ENCODE data around the gene BABAM2.

DNA sequence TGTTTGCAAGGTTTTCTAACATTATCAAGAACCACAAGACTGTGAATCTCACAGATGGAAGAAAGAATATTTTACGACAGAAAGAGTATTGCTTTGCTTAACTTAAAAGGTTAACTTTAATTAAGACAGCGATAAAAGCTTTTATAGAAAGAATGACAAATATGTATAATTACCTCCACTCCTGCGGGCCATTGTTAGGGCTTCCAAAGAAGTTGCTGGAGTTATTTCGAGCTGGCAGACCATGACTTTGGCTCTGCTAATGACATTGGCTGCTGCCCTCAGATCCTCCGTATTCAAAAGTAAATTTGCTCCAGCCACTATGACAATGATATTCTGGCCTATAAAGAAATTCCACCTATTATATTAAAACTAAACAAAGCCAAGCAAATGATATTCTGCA is 47.6 kb upstream of the BABAM2 start:
- TF ChIP-seq, protein P1, sequence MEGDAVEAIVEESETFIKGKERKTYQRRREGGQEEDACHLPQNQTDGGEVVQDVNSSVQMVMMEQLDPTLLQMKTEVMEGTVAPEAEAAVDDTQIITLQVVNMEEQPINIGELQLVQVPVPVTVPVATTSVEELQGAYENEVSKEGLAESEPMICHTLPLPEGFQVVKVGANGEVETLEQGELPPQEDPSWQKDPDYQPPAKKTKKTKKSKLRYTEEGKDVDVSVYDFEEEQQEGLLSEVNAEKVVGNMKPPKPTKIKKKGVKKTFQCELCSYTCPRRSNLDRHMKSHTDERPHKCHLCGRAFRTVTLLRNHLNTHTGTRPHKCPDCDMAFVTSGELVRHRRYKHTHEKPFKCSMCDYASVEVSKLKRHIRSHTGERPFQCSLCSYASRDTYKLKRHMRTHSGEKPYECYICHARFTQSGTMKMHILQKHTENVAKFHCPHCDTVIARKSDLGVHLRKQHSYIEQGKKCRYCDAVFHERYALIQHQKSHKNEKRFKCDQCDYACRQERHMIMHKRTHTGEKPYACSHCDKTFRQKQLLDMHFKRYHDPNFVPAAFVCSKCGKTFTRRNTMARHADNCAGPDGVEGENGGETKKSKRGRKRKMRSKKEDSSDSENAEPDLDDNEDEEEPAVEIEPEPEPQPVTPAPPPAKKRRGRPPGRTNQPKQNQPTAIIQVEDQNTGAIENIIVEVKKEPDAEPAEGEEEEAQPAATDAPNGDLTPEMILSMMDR (IDR thresholded peaks at IDR 0.05; ENCODE audit: poor library complexity), result no peak
- TF ChIP-seq EZH2phosphoT487 (IDR thresholded peaks at IDR 0.05; ENCODE audit: low read depth, severe bottlenecking, unreplicated experiment) (no peak), EZH2 (IDR thresholded peaks at IDR 0.05; ENCODE audit: borderline replicate concordance) (no peak)

All from hepatocyte (in vitro differentiated cells).